Liver (tissue), 9 donors: Measurements from ENCODE around the gene ZNF287. TPM values are rescaled to one million over a fixed set of nuclear protein-coding genes. Genes with fewer than 3 reads are reported as not detected.

Source experiments
- DNase-seq: peaks from one replicate; pipeline ENCODE4 v3.0.0-alpha.2; 2017; ENCODE audit warnings: low spot score
- H3K27ac ChIP-seq, 2 donors: one replicate each; pipeline ENCODE4 v1.7.0; 2013; ENCODE audit warnings: inconsistent platforms in 2 of 2, low read length in 2 of 2, control low read depth in 1 of 2, low read depth in 1 of 2, mild to moderate bottlenecking in 1 of 2
- H3K27me3 ChIP-seq, 4 donors: one replicate each; pipeline versions ENCODE4 v1.6.1 to v1.7.0; 2013; ENCODE audit warnings: low read length in 3 of 4, inconsistent platforms in 1 of 4, mild to moderate bottlenecking in 1 of 4, moderate library complexity in 1 of 4; ENCODE audit not compliant: control insufficient read depth in 4 of 4, insufficient read depth in 4 of 4
- H3K36me3 ChIP-seq, 4 donors: one replicate each; pipeline versions ENCODE4 v1.6.1 to v1.7.0; 2013; ENCODE audit warnings: low read length in 3 of 4, mild to moderate bottlenecking in 3 of 4, low read depth in 1 of 4, moderate library complexity in 1 of 4; ENCODE audit not compliant: control insufficient read depth in 4 of 4, insufficient read depth in 3 of 4
- H3K4me1 ChIP-seq, 4 donors: one replicate each; pipeline versions ENCODE4 v1.6.1 to v1.7.0; 2013; ENCODE audit warnings: low read length in 3 of 4, mild to moderate bottlenecking in 3 of 4, moderate library complexity in 1 of 4; ENCODE audit not compliant: control insufficient read depth in 4 of 4, insufficient read depth in 4 of 4
- H3K4me3 ChIP-seq, 3 donors: one replicate each; pipeline versions ENCODE4 v1.6.1 to v1.7.0; 2013; ENCODE audit warnings: low read length in 3 of 3, control low read depth in 1 of 3, low read depth in 1 of 3, mild to moderate bottlenecking in 1 of 3
- H3K9ac ChIP-seq, 2 donors: one replicate each; pipeline ENCODE4 v1.7.0; 2013; ENCODE audit warnings: low read length in 2 of 2, mild to moderate bottlenecking in 2 of 2, moderate library complexity in 2 of 2, control low read depth in 1 of 2, low read depth in 1 of 2
- H3K9me3 ChIP-seq, 4 donors: one replicate each; pipeline versions ENCODE4 v1.6.1 to v1.7.0; 2013; ENCODE audit warnings: low read length in 3 of 4; ENCODE audit not compliant: control insufficient read depth in 4 of 4
- EGR1 ChIP-seq, 2 donors: IDR thresholded peaks; 2 replicates each; pipeline ENCODE4 v1.6.1; 2016 to 2018; ENCODE audit warnings: antibody characterized with exemption in 2 of 2, low read depth in 2 of 2
- FOXA2 ChIP-seq: IDR thresholded peaks from 2 replicates; pipeline ENCODE4 v1.6.1; 2016; ENCODE audit warnings: antibody characterized with exemption
- GABPA ChIP-seq, 2 donors: IDR thresholded peaks in 1 of 2; conservative IDR thresholded peaks in 1 of 2; 2 replicates each; pipeline ENCODE4 v1.6.1; 2016; ENCODE audit warnings: antibody characterized with exemption in 2 of 2, mild to moderate bottlenecking in 1 of 2, moderate library complexity in 1 of 2
- HNF4A ChIP-seq, 2 donors: conservative IDR thresholded peaks; 2 replicates each; pipeline ENCODE4 v1.6.1; 2016; ENCODE audit warnings: antibody characterized with exemption in 2 of 2, mild to moderate bottlenecking in 2 of 2
- JUND ChIP-seq, 2 donors: IDR thresholded peaks; 2 replicates each; pipeline ENCODE4 v1.6.1; 2016; ENCODE audit warnings: antibody characterized with exemption in 2 of 2
- RAD21 ChIP-seq, 2 donors: IDR thresholded peaks; 2 replicates each; pipeline ENCODE4 v1.6.1; 2016; ENCODE audit warnings: antibody characterized with exemption in 2 of 2, mild to moderate bottlenecking in 2 of 2
- REST ChIP-seq: IDR thresholded peaks from 2 replicates; pipeline ENCODE4 v1.6.1; 2016; ENCODE audit warnings: antibody characterized with exemption, mild to moderate bottlenecking
- RXRA ChIP-seq, 2 donors: IDR thresholded peaks; 2 replicates each; pipeline ENCODE4 v1.6.1; 2017 to 2018; ENCODE audit warnings: antibody characterized with exemption in 2 of 2, mild to moderate bottlenecking in 1 of 2
- SP1 ChIP-seq: IDR thresholded peaks from 2 replicates; pipeline ENCODE4 v1.6.1; 2018; ENCODE audit warnings: antibody characterized with exemption, mild to moderate bottlenecking
- TAF1 ChIP-seq: conservative IDR thresholded peaks from 2 replicates; pipeline ENCODE4 v1.6.1; 2016; ENCODE audit warnings: antibody characterized with exemption, mild to moderate bottlenecking
- YY1 ChIP-seq: IDR thresholded peaks from 2 replicates; pipeline ENCODE4 v1.6.1; 2016; ENCODE audit warnings: antibody characterized with exemption, mild to moderate bottlenecking
- ZBTB33 ChIP-seq: IDR thresholded peaks from 2 replicates; pipeline ENCODE4 v1.6.1; 2016; ENCODE audit warnings: antibody characterized with exemption
- WGBS: extraction: QIAGEN DNeasy Blood & Tissue Kit; methylation state at CpG from one replicate; pipeline ENCODE4 v1.1.7; 2013; 5-methylcytosine and 5-hydroxymethylcytosine counted together
- polyA plus RNA-seq, 2 donors: library from polyadenylated mRNA; stranded (reverse) in 1 of 2; unstranded in 1 of 2; fragments of 200-250 nt in 1 of 2; fragments of >200 nt in 1 of 2; fragmentation: Nextera tagmentation in 1 of 2; extraction: Ambion mirVana in 1 of 2; gene quantifications; one replicate each; pipeline versions ENCODE4 v1.2.1 to v1.2.3, GENCODE V29; 2013 to 2015
- total RNA-seq, 2 donors: library from RNA; depleted of rRNA; stranded (reverse); fragments of >200 nt; gene quantifications; one replicate each; pipeline ENCODE4 v1.2.3, GENCODE V29; 2014
- TF ChIP-seq, protein P1 (sequence below): IDR thresholded peaks from 2 replicates; pipeline ENCODE4 v1.6.1; 2016; ENCODE audit warnings: antibody characterized with exemption
- donor health status: healthy.
- donor health status: healthy.
- donor health status: healthy.
- donor health status: healthy.
- donor health status: healthy.

Gene ZNF287
- total and polyA plus RNA-seq, 4 donors, result 0.40 to 1.2 (median 0.82) TPM

DNA sequence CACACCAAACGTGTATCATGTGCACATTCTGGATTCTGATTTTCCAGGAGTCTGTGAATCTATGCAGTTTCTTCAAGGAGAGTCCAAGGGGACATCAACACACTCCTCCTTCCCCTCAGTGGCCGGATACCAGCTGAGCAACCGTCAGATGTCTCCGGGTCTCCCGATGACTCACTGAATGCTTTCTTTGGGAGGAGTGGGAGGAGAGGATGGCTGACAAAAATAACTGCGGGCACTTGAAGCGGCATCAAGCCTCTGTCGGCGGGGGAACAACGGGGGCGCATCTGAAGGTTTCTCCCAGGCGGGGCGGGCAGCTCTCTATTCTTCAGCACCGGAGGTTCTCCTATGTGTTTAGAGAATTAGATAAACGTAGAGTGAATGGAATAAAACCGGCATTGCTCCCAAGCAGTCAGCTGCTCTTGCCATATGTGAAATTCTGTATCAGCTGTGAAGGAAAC is 52.4 kb downstream of the ZNF287 start:
- H3K4me3 ChIP-seq, result no peak overlapping the region
- H3K9ac ChIP-seq, result no peak overlapping the region
- TF ChIP-seq SP1, result no peak
- TF ChIP-seq GABPA (IDR thresholded peaks at IDR 0.05 in 1 of 2, conservative IDR thresholded peaks at IDR 0.05 in 1 of 2), result no peak
- no peak for TF ChIP-seq YY1
- peak in 1 of 2 donors; percentile 27 for TF ChIP-seq JUND (IDR thresholded peaks at IDR 0.05)
- no peaks in the 10 kb centered on the region for H3K27me3 ChIP-seq
- 46% methylated on average over 16 of the region's 16 CpGs for WGBS
- no peaks in the 10 kb centered on the region for H3K9me3 ChIP-seq
- H3K4me1 ChIP-seq, result peaks cover 0 to 6% (median 3%) of the 10 kb centered on the region in 4 donors
- H3K36me3 ChIP-seq, result no peaks in the 10 kb centered on the region
- no peak for DNase-seq
- H3K27ac ChIP-seq, result no peak overlapping the region

- no peak for DNase-seq
- Histone ChIP-seq H3K9me3 (no peaks in the 10 kb centered on the region), H3K36me3 (no peaks in the 10 kb centered on the region), H3K27me3 (no peaks in the 10 kb centered on the region), H3K27ac (no peak overlapping the region), H3K4me1 (peaks cover 0 to 3% (median 1%) of the 10 kb centered on the region in 4 donors), H3K4me3 (no peak overlapping the region), H3K9ac (no peak overlapping the region)
- WGBS, result 92% methylated on average over 4 of the region's 4 CpGs
- no peak for TF ChIP-seq GABPA (IDR thresholded peaks at IDR 0.05 in 1 of 2, conservative IDR thresholded peaks at IDR 0.05 in 1 of 2)
- no peak for TF ChIP-seq RXRA (IDR thresholded peaks at IDR 0.05)
- TF ChIP-seq RAD21 (IDR thresholded peaks at IDR 0.05), result no peak
- no peak for TF ChIP-seq ZBTB33
Measured at GRCh38 chr17:16515933-16516332, 53.1 kb downstream of the ZNF287 start.

GRCh38 chr17:16513873-16514272 is 55.1 kb downstream of the ZNF287 start:
- Histone ChIP-seq H3K4me3 (no peak overlapping the region), H3K27ac (no peak overlapping the region), H3K27me3 (no peaks in the 10 kb centered on the region), H3K9me3 (no peaks in the 10 kb centered on the region), H3K4me1 (no peaks in the 10 kb centered on the region), H3K9ac (no peak overlapping the region), H3K36me3 (no peaks in the 10 kb centered on the region)
- 44% methylated on average over 6 of the region's 6 CpGs for WGBS
- TF ChIP-seq, protein P1, sequence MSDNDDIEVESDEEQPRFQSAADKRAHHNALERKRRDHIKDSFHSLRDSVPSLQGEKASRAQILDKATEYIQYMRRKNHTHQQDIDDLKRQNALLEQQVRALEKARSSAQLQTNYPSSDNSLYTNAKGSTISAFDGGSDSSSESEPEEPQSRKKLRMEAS, result no peak
- TF ChIP-seq EGR1 (IDR thresholded peaks at IDR 0.05; ENCODE audit: low read depth in 2 of 2) (no peak), FOXA2 (no peak), REST (no peak), RAD21 (IDR thresholded peaks at IDR 0.05) (no peak), SP1 (no peak), HNF4A (conservative IDR thresholded peaks at IDR 0.05) (no peak), TAF1 (no peak), YY1 (no peak)
- DNase-seq, result no peak
